CD1c-positive myeloid dendritic cell (primary cell): ENCODE measurements around the gene LIMS2.

Source experiments
- DNase-seq: peaks from one replicate; pipeline ENCODE4 v3.0.0-alpha.2; 2016; ENCODE audit errors: extremely low spot score

Gene LIMS2

DNA sequence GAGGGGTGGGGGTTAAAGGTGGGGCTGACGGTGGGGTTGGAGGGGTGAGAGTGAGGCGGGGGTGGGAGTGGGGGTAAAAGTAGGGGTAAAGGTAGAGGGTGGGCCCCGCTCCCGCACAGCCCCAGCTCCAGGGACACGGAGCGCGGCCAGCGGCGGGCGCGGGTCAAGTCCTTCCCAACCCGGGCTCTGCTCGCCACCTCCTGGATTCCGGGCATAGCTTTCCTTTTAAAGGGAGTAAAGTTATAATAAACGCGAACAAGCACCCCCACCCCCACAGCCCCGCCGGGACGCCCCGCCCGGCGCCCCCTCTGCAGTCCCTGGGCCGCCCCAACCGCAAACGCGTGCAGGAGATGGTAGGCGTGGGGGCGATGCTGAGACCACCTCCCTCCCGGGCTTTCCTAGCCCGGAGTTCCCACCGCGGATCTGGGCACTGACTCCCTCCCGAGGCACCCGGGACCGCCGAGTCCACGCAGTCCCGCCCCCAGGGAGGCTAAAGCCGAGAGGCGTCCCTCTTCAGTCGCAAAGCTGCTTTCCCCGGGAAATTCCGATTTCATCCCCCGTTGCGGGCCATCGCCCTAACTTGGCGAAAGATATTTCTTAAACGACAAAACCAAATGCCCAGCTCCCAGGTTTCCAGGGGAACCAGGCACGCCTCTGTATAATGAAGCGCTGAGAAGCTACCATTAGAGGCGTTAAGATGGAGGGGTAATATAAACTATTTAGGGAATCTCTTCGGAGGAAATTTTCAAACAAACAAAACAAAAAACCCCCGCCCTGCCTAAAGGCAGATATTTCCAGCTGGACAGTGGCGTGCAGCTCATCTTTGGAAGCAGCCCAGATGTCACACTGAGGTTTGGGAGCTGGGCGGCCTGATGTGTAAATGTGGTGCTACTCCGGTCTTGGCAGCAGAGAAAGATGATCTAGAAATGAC is at the start of gene LIMS2:
Gene LIMS2, minus strand, starts transcription at position 200 of the 931 bp plus-strand sequence. CDS start 506 bp downstream, outside the sequence.
- peak; percentile 9 for DNase-seq

DNA sequence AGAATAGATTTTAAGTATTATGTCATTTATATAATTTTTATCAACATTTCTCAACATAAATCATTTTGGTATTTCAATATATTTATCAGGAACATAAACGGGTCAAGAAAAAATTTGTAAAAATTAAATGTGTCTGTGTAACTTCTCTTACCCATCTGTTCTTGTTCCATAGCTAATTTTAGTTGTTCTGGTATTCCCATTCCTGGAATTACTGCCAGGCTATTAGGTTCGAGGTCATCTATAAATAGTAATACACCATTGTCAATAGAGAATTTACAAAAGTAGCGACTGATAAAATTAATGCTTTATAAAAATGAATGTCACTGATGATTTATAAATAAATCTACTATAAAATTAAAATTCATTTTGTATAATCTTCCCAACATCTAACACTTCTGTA is 47.5 kb upstream of the LIMS2 start:
- no peak for DNase-seq

DNA sequence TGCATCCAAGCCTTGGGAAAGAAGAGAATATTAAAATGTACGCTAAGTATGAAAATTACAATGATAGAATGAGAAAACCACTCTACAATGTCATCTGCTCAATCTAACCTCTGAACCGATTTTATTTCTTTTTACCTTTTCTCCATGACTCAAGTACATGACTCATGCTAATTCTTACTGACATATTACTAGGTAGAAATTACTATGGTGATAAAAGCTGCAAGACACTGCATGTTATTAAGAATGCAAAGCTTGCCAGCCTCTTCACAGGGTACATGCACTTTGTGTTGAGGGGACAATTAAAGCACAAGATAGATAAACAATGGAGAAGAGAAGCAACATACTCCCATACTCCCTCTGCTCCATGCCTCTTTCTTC is 46.6 kb upstream of the LIMS2 start:
- DNase-seq, result no peak

GRCh38 chr2:127721311-127721977 is 46.1 kb upstream of the LIMS2 start:
- no peak for DNase-seq

DNA sequence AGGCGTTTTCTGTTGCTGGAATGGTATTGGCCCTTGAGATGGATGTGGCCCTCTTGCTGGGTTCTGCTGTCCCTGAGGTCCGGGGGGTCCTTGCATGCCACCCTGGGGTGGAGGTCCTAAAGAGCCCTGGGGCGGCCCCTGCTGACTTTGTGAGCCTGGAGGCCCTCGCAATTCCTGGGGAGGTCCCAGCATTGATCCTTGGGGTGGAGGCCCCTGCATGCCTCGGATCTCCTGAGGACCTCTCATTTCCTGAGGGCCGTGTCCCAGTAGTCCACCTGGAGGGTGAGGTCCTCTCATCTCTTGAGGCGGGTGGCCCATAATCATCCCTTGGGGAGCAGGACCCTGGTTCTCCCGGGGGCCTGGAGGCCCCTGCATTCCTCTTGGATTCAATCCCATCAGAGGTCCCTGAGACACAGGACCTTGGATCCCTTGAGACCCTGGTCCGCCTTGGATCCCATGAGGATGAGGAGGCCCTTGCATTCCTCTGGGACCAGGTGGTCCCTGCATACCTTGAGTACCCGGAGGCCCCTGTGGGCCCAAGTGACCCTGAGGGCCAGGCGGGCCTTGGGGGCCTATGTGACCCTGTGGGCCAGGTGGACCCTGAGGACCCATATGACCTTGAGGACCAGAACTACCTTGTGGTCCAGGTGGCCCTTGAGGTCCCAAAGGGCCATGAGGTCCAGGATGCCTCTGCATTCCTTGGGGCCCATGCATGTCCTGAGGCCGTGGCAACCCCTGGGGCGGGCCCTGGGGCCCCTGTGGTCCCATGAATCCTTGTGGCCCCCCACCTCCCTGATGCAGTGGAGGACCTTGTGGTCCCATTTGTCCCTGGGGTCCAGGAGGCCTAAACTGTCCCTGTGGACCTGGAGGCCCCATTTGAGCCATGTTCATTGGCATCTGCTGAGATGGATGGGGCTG is 44.2 kb upstream of the LIMS2 start:
- no peak for DNase-seq

- DNase-seq, result no peak
Observed at GRCh38 chr2:127718271-127718670, 42.9 kb upstream of the LIMS2 start.

DNA sequence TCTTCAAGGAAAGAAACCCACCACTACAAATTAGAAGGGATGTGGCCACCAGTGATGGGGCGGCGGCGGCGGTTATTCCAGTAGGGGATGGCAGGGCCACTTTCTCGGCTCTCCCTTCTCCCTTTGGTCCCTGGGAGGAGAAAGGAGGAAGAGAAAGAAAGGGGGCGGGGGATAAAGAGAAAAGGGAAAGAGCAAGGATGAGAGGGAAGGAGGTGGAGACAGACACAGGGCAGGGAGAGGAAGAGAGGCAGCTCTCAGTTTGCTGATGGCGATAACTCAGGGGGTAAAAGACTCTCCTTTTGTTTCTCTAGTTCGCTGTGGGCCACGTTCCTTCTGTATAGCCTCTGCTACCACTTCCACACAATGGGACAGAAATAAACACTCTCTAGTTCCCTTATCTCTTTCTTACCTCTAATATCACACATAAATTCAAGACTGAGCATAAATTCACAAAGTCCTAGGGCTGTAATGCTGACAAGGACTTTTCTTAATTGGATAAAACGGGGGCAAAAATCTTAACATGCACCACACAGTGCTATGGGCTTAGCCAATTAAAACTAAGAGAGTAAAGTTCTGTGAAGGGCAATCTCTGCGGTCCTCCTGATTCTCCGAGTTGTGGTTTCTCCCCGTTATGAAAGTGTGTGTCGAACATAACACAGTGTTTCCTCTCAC is 40.6 kb upstream of the LIMS2 start:
- no peak for DNase-seq

DNA sequence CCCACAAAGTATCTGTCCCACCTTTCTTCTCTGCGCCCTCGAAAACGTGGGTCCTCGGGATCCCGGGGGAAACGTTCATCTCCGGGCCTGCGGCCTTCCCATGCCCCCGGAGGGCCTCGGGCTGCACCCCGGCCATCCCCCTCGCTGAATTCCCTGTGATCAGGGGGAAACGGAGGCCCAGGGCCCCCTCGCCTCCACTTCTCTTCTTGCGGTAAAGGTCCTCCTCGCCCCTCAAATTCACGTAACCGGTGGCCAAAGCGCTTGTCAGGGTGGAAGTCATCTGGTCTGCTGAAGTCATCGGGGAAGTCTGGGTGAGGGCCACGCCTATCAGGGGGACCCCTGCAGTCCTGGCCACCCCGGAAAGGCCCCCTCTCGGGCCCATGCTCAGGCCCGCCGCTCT is 38.2 kb upstream of the LIMS2 start:
- DNase-seq, result no peak

GRCh38 chr2:127712999-127713398 is 37.7 kb upstream of the LIMS2 start:
- peak; percentile 41 for DNase-seq

DNA sequence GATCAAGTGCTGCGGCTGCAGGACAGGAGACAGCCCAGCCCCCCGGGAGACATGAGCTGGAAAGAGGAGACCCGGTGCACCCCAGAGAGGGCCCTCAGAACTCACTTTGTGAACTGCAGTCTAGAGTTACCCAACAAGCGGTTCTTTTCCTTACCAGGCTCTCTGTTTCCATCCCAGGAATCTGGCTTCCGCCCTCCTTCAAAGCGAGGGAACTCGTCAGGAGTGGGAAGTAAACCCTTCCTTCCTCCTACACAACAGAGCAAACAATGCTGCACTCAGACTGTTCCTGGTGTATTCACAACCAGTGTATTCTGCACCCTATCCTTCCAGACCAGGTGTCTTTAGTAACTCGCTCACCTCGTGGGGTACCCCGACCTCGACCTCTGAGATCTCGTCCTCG is 34.0 kb upstream of the LIMS2 start:
- DNase-seq, result no peak

- DNase-seq, result no peak
Observed at GRCh38 chr2:127707890-127708648, 32.7 kb upstream of the LIMS2 start.

GRCh38 chr2:127706215-127706990 is 31.1 kb upstream of the LIMS2 start:
- no peak for DNase-seq

GRCh38 chr2:127705391-127706065 is 30.2 kb upstream of the LIMS2 start:
- peak; percentile 61 for DNase-seq

- DNase-seq, result peak; percentile 7
Observed at GRCh38 chr2:127704641-127705390, 29.5 kb upstream of the LIMS2 start.

- no peak for DNase-seq
Observed at GRCh38 chr2:127703282-127703681, 28.0 kb upstream of the LIMS2 start.

DNA sequence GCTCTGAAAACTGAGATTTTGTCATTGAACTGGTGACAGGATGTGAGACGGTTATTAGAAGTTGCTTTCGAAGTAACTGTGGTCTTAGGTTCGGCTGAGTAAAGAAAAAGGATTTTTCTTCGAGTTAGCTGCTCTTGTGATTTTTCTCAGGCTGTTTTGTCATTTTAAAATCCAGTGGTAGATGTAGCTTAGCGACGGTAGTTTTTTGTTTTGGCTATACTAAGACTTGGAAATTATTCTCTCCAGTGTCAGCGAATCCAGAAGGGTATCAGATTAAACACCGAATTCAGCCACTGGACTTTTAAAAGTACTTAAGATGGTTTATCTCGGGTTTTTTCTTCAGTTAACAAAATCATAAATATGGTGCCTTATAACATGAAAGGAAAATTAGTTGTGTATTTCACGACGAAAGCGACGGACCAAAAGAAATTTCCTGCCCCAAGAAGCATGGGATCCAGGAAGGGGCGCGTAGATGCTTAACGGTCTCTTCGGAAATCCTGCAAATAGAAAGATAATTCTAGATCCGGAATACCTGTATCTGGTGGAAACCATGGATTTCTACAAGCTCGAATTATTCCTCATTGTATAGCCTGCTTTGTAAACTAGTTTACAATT is 27.2 kb upstream of the LIMS2 start:
- DNase-seq, result no peak

- DNase-seq, result peak; percentile 93
Observed at GRCh38 chr2:127701651-127702394, 26.5 kb upstream of the LIMS2 start.
